Breast epithelium (tissue), 4 donors: ENCODE measurements around the gene PDSS2. TPM values are rescaled to one million over a fixed set of nuclear protein-coding genes. Genes with fewer than 3 reads are reported as not detected.

Experiments used
- DNase-seq, 2 donors: peaks; one replicate each; pipeline ENCODE4 v3.0.0-alpha.2; 2019; ENCODE audit warnings: low spot score in 2 of 2
- H3K27ac ChIP-seq, 2 donors: fragments of 200-600 bp; sonication (generic) in 1 of 2; one replicate each; pipeline ENCODE4 v1.5.1; 2016 to 2019; ENCODE audit warnings: mild to moderate bottlenecking in 1 of 2
- H3K27me3 ChIP-seq, 2 donors: fragments of 200-600 bp; sonication (generic) in 1 of 2; one replicate each; pipeline versions ENCODE4 v1.5.1 to v1.6.0; 2017 to 2019; ENCODE audit warnings: control low read depth in 1 of 2, mild to moderate bottlenecking in 1 of 2
- H3K36me3 ChIP-seq: fragments of 200-600 bp; one replicate; pipeline ENCODE4 v1.5.1; 2019
- H3K4me1 ChIP-seq, 2 donors: fragments of 200-600 bp; sonication (generic); one replicate each; pipeline ENCODE4 v1.5.1; 2016 to 2019; ENCODE audit warnings: control low read depth in 1 of 2
- H3K4me3 ChIP-seq, 3 donors: fragments of 200-600 bp; sonication (generic); 1 replicate in 2 of 3; 2 replicates in 1 of 3; pipeline ENCODE4 v1.5.1; 2016 to 2019; ENCODE audit warnings: mild to moderate bottlenecking in 3 of 3, moderate library complexity in 2 of 3
- H3K9me3 ChIP-seq, 2 donors: fragments of 200-600 bp; sonication (generic) in 1 of 2; one replicate each; pipeline ENCODE4 v1.5.1; 2016 to 2019; ENCODE audit warnings: control low read depth in 1 of 2
- POLR2A ChIP-seq: fragments of 450-650 bp; IDR thresholded peaks from one replicate; pipeline ENCODE4 v1.6.1; 2016; ENCODE audit warnings: antibody characterized with exemption, mild to moderate bottlenecking, moderate library complexity
- POLR2AphosphoS5 ChIP-seq, 3 donors: sonication (generic); formaldehyde crosslinking; IDR thresholded peaks; one replicate each; pipeline ENCODE4 v1.6.1; 2017; ENCODE audit warnings: antibody characterized with exemption in 3 of 3
- intact Hi-C: fragments of 100-400 bp; cut with DNase I; formaldehyde crosslinking; loops from one replicate; pipeline ENCODE4 v1.15.1; 2023; ENCODE audit warnings: low total_unique reads
- total RNA-seq, 3 donors: library from RNA; depleted of rRNA; stranded (reverse); fragments of >200 nt; gene quantifications; one replicate each; pipeline ENCODE4 v1.1.0, GENCODE V29; 2016
- TF ChIP-seq, protein P1 (sequence below), 3 donors: fragments of 450-650 bp; IDR thresholded peaks; one replicate each; pipeline ENCODE4 v1.5.1; 2016 to 2017; ENCODE audit warnings: antibody characterized with exemption in 3 of 3, mild to moderate bottlenecking in 3 of 3, moderate library complexity in 3 of 3

PDSS2 gene
- total RNA-seq, 3 donors from 2014 or later: 6.9 to 13.5 (median 11.1) TPM

DNA sequence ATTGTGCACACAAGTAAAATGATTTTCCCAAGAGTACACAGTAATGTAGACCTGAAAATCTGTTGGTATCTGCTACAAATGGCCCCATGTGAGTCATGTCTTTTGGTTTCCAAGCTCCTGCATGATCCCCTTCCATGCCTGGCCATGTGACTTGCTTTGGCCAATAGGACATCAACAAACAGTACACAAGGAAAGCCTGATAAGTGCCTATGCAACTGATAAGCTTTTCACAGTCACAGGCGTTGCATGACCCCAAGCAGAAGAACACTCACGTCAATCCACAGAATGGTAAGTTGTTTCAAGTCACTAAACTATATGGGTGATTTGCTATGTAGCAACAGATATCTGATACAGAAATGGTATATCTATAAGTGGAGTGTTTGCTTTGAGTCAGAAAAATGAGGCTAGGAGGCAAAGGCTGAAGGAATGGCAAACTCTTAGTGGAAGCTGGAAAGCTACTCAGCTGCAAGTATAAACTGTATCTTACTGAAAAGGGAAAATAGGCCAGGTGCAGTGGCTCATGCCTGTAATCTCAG, 184.0 kb downstream of the PDSS2 start:
- Histone ChIP-seq H3K9me3 (no peaks in the 10 kb centered on the region), H3K4me1 (no peaks in the 10 kb centered on the region), H3K36me3 (no peaks in the 10 kb centered on the region), H3K27me3 (no peaks in the 10 kb centered on the region), H3K27ac (no peak overlapping the region), H3K4me3 (no peak overlapping the region)
- no peak for DNase-seq
- intact Hi-C loops: no loop called here
- TF ChIP-seq, protein P1, sequence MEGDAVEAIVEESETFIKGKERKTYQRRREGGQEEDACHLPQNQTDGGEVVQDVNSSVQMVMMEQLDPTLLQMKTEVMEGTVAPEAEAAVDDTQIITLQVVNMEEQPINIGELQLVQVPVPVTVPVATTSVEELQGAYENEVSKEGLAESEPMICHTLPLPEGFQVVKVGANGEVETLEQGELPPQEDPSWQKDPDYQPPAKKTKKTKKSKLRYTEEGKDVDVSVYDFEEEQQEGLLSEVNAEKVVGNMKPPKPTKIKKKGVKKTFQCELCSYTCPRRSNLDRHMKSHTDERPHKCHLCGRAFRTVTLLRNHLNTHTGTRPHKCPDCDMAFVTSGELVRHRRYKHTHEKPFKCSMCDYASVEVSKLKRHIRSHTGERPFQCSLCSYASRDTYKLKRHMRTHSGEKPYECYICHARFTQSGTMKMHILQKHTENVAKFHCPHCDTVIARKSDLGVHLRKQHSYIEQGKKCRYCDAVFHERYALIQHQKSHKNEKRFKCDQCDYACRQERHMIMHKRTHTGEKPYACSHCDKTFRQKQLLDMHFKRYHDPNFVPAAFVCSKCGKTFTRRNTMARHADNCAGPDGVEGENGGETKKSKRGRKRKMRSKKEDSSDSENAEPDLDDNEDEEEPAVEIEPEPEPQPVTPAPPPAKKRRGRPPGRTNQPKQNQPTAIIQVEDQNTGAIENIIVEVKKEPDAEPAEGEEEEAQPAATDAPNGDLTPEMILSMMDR (IDR thresholded peaks at IDR 0.05): no peak
- TF ChIP-seq POLR2AphosphoS5 (IDR thresholded peaks at IDR 0.05): no peak
- no peak for TF ChIP-seq POLR2A

DNA sequence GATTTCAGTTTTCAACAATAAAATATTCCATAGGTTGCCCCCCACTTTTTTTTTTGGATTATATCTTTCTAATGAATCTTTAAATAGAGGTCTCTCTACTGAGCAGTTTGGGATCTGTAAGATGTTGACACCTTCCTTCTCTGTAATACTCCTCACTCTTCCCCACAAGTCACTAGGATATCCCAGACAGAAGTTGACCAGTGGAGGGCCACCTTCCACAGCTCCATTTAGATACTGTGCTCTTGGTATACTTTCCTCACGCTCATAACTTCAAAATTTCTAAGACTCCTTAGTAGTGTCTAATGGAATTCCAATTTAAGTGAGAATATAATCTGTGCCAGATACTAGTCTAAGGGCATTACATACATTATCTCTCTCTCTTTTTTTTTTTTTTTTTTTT, 185.1 kb downstream of the PDSS2 start:
- TF ChIP-seq, protein P1 (IDR thresholded peaks at IDR 0.05): no peak
- TF ChIP-seq POLR2A (no peak), POLR2AphosphoS5 (IDR thresholded peaks at IDR 0.05) (no peak)
- Histone ChIP-seq H3K27me3 (no peaks in the 10 kb centered on the region), H3K4me3 (no peak overlapping the region), H3K4me1 (no peaks in the 10 kb centered on the region), H3K9me3 (no peaks in the 10 kb centered on the region), H3K27ac (no peak overlapping the region), H3K36me3 (no peaks in the 10 kb centered on the region)
- intact Hi-C loops: no loop called here
- no peak for DNase-seq

DNA sequence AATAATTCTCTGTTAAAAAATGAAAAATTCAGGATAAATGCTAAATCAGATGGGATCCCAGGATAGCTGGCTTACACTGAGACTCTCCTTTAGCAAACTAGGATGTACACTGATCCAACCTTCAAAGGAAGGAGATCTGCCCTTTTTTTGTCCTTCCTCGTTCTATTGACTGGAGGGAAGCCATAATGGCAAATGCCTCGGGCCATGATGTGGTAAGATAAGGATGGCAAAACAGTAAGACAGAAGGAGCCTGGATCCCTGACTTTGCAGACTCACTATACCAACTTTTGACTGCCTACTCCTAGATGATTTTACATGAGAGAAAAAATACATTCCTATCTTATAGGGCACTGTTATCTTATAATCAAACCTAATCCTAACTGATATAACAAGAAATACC, 187.1 kb downstream of the PDSS2 start:
- Histone ChIP-seq H3K4me3 (no peak overlapping the region), H3K9me3 (no peaks in the 10 kb centered on the region), H3K27ac (no peak overlapping the region), H3K36me3 (no peaks in the 10 kb centered on the region), H3K27me3 (no peaks in the 10 kb centered on the region), H3K4me1 (no peaks in the 10 kb centered on the region)
- TF ChIP-seq POLR2A (no peak), POLR2AphosphoS5 (IDR thresholded peaks at IDR 0.05) (no peak)
- TF ChIP-seq, protein P1 (IDR thresholded peaks at IDR 0.05): no peak
- peak in 1 of 2 donors; percentile 57 for DNase-seq
- intact Hi-C loops: no loop called here

DNA sequence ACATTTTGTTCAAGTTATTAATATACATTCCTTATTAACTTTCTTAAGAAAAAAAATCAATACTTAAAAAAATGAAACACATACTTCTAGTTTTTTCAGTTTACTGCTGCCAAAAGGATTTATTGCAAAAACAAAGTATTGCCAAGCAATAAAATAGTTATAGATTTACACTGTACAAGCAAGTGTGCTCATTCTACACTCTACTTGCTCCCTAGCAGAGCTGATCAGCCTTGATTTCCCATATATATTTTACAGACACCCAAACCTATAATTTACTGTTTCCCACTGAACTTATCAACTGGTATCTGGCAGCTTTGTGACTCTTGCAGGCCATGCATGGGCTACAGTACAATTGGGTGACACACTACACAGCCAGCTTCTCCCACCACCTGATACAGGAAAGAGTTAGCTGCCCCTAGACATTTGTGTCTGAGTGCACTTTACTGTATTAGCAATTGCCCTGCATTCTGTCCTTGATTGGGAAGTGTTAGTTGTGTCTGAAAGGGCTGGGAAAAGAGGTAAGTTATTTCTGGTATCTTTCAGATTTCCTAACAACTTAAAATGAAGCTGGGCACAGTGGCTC, 188.1 kb downstream of the PDSS2 start:
- H3K4me1 ChIP-seq: no peaks in the 10 kb centered on the region
- intact Hi-C loops: no loop called here
- H3K9me3 ChIP-seq: no peaks in the 10 kb centered on the region
- H3K27ac ChIP-seq: no peak overlapping the region
- no peak overlapping the region for H3K4me3 ChIP-seq
- H3K36me3 ChIP-seq: no peaks in the 10 kb centered on the region
- DNase-seq: no peak
- H3K27me3 ChIP-seq: no peaks in the 10 kb centered on the region
- TF ChIP-seq POLR2A (no peak), POLR2AphosphoS5 (IDR thresholded peaks at IDR 0.05) (no peak)
- TF ChIP-seq, protein P1 (IDR thresholded peaks at IDR 0.05): no peak

DNA sequence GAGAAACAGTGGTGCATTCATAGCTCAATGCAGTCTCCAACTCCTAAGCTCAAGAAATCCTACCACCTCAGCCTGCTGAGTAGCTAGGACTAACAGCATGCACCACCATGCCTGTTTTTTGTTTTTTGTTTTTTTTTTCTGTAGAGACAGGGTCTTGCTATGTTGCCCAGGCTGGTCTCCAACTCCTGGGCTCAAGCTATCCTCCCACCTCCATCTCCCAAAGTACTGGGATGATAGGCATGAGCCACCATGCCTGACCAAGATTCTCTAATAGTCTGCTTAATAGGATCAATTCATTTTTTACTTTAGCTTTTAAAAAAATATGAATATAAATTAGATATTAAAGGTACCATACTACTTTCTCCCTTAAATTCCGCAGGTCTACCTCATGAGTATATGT, 191.7 kb downstream of the PDSS2 start:
- H3K27me3 ChIP-seq: no peaks in the 10 kb centered on the region
- H3K9me3 ChIP-seq: no peaks in the 10 kb centered on the region
- no peak for TF ChIP-seq POLR2AphosphoS5 (IDR thresholded peaks at IDR 0.05)
- TF ChIP-seq POLR2A: no peak
- TF ChIP-seq, protein P1 (IDR thresholded peaks at IDR 0.05): no peak
- H3K4me3 ChIP-seq: no peak overlapping the region
- peaks cover 0 to 4% of the 10 kb centered on the region in 2 donors for H3K4me1 ChIP-seq
- no peak for DNase-seq
- H3K36me3 ChIP-seq: no peaks in the 10 kb centered on the region
- intact Hi-C loops: no loop called here
- no peak overlapping the region for H3K27ac ChIP-seq
